Neutrophil (primary cell): ENCODE results near the gene PPCDC.

ENCODE experiments used
- H3K27ac ChIP-seq: fragments of 200-600 bp; sonication (generic); 2 replicates; pipeline ENCODE4 v1.5.1; 2016; ENCODE audit warnings: mild to moderate bottlenecking, moderate library complexity
- H3K27me3 ChIP-seq: fragments of 200-600 bp; sonication (generic); 2 replicates; pipeline ENCODE4 v1.6.0; 2016; ENCODE audit warnings: mild to moderate bottlenecking
- H3K36me3 ChIP-seq: fragments of 200-600 bp; sonication (generic); 2 replicates; pipeline ENCODE4 v1.5.1; 2017
- H3K4me1 ChIP-seq, 2 experiments: fragments of 200-600 bp in 1 of 2; sonication (generic) in 1 of 2; 1 replicate in 1 of 2; 2 replicates in 1 of 2; pipeline versions ENCODE4 v1.5.1 to v1.6.1; 2013 to 2016; ENCODE audit warnings: low read depth in 1 of 2, low read length in 1 of 2, mild to moderate bottlenecking in 1 of 2, moderate library complexity in 1 of 2; ENCODE audit not compliant: control insufficient read depth in 1 of 2, insufficient read depth in 1 of 2
- H3K4me3 ChIP-seq, 2 experiments: fragments of 200-600 bp in 1 of 2; sonication (generic) in 1 of 2; 1 replicate in 1 of 2; 2 replicates in 1 of 2; pipeline ENCODE4 v1.5.1; 2013 to 2016; ENCODE audit warnings: low read depth in 1 of 2, low read length in 1 of 2, mild to moderate bottlenecking in 1 of 2, moderate library complexity in 1 of 2
- H3K9me3 ChIP-seq: fragments of 200-600 bp; sonication (generic); 2 replicates; pipeline ENCODE4 v1.5.1; 2016
- TF ChIP-seq, protein P1 (sequence below): fragments of 200-600 bp; sonication (generic); IDR thresholded peaks from 2 replicates; pipeline ENCODE4 v1.5.1; 2016; ENCODE audit warnings: antibody characterized with exemption

PPCDC gene

DNA sequence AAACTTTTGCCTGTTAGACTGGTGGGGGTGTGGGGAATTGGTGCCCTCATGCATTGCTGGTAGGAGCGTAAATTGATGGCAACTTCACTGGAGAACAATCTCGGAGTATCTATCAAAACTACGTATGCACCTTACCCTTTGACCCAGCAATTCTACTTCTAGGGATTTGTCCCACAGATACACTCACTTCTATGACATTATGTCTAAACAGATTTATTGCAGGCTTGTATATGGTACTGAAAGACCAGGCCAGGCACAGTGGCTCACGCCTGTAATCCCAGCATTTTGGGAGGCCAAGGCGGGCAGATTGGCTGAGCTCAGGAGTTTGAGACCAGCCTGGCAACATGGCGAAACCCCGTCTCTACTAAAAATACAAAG is 30.3 kb downstream of the PPCDC start:
- peaks cover 21% of the 10 kb centered on the region for H3K36me3 ChIP-seq
- H3K27me3 ChIP-seq, result no peaks in the 10 kb centered on the region
- H3K9me3 ChIP-seq, result no peaks in the 10 kb centered on the region
- H3K4me3 ChIP-seq, result no peak overlapping the region
- H3K27ac ChIP-seq, result no peak overlapping the region
- H3K4me1 ChIP-seq, result peaks cover 10 to 16% of the 10 kb centered on the region in 2 experiments
- TF ChIP-seq, protein P1, sequence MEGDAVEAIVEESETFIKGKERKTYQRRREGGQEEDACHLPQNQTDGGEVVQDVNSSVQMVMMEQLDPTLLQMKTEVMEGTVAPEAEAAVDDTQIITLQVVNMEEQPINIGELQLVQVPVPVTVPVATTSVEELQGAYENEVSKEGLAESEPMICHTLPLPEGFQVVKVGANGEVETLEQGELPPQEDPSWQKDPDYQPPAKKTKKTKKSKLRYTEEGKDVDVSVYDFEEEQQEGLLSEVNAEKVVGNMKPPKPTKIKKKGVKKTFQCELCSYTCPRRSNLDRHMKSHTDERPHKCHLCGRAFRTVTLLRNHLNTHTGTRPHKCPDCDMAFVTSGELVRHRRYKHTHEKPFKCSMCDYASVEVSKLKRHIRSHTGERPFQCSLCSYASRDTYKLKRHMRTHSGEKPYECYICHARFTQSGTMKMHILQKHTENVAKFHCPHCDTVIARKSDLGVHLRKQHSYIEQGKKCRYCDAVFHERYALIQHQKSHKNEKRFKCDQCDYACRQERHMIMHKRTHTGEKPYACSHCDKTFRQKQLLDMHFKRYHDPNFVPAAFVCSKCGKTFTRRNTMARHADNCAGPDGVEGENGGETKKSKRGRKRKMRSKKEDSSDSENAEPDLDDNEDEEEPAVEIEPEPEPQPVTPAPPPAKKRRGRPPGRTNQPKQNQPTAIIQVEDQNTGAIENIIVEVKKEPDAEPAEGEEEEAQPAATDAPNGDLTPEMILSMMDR, result no peak

DNA sequence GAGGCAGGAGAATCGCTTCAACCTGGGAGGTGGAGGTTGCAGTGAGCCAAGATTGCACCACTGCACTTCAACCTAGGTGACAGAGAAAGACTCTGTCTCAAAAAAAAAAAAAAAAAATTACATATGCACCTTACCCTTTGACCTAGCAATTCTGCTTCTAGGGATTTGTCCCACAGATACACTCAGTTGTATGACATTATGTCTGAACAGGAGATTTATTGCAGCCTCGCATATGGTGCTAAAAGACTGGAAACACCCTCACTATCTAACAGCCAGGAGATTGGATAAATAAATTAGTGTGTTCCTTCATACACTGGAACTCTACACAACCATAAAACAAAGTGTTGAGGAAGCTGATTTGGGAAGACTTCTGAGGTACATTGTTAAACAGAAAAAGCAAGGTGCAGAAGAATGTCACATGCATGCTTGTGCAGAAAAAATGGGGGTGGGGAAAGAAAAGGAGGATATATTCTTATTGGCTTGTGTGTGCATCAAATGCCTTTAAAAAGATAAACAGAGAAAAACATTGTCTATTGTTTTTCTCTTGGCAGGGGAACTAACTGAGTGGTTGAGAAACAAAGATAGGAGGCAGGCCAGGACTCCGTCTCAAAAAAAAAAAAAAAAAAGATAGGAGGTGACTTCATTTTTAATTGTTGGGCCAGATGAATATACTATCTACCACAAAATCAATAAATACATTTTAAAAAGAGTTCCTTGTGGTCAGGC is 30.9 kb downstream of the PPCDC start:
- Histone ChIP-seq H3K4me1 (peaks cover 8 to 17% of the 10 kb centered on the region in 2 experiments), H3K27me3 (no peaks in the 10 kb centered on the region), H3K4me3 (no peak overlapping the region), H3K36me3 (peaks cover 15% of the 10 kb centered on the region), H3K9me3 (no peaks in the 10 kb centered on the region), H3K27ac (peak overlapping the region; percentile 58)
- TF ChIP-seq, protein P1, result no peak

DNA sequence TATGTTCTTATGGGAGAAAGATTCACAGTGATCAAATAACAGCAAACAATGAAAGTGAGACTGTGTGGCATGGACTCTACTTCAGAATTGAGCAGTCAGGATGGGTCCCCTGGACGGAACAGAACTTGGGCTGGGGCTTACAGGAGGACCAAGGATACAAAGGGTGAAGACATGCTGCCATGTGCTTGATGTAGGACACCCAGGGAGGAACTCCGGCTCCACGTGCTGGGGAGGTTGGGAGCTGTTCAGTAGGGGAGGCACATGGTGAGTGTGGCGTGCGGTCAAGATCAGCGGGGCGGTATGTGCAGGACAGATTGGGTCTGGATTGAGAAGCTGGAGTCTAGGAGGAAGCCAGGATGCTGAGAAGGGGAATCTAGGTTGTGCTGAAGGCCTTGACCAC is 32.6 kb downstream of the PPCDC start:
- TF ChIP-seq, protein P1, result no peak
- peak overlapping the region; percentile 29 for H3K27ac ChIP-seq
- H3K27me3 ChIP-seq, result no peaks in the 10 kb centered on the region
- H3K4me1 ChIP-seq, result peaks cover 13 to 22% of the 10 kb centered on the region in 2 experiments
- H3K36me3 ChIP-seq, result peaks cover 4% of the 10 kb centered on the region
- no peak overlapping the region for H3K4me3 ChIP-seq
- H3K9me3 ChIP-seq, result no peaks in the 10 kb centered on the region

DNA sequence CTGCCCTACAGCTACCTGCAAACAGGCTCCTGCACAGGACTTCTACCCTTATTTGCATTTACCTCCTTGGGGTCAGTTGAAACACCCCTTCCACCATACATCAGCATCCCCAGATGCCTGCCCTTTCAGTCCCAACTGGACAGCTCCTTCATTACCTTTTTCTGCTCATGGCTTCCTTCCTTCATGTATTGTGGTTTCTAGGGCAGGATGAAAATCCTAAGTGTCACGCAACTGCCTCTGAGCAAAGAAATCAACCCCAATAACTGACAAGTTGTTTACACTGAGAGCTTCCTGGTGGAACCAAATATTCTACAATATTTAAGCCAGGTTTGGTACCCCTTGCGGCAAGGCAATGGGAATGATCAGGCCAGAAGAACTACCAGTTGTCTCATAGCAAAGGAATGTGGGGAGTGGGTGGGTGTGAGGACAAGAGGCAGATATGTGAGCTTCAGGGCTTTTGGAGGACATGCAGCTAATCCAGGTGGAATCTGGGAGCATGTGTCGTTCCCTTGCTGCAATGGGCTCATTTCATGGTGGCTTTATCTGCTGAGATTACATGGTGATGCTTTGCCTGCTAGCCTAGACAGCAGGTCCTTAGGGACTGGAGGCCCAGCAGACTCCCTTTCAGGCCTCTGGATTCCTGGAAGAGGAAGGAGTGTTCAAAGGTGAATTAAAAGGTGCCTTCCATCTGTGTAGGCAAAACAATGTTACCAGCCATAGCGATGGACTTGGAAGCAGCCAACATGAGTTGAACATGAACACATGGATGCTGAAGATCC is 34.9 kb downstream of the PPCDC start:
- H3K4me1 ChIP-seq, result peaks cover 25 to 31% of the 10 kb centered on the region in 2 experiments
- H3K9me3 ChIP-seq, result no peaks in the 10 kb centered on the region
- TF ChIP-seq, protein P1, result no peak
- no peak overlapping the region for H3K4me3 ChIP-seq
- H3K27me3 ChIP-seq, result no peaks in the 10 kb centered on the region
- H3K27ac ChIP-seq, result peak overlapping the region; percentile 53
- no peaks in the 10 kb centered on the region for H3K36me3 ChIP-seq

DNA sequence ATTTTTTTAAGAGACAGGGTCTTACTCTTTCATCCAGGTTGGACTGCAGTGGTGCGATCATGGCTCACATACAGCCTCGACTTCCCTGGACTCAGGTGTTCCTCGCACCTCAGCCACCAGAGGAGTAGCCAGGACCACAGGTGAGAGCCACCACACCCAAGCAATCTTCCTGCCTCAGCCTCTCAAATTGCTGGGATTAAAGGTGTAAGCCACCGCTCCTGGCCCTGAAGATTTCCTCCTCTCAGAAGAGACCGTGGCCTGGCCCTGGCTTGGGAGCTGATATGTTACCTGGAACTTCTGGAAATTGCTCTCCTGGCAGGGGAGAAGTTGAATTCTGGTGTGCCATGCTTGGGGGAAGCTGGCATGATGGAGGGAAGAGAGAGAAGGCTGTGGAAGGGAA is 36.2 kb downstream of the PPCDC start:
- Histone ChIP-seq H3K36me3 (no peaks in the 10 kb centered on the region), H3K9me3 (no peaks in the 10 kb centered on the region), H3K4me1 (peaks cover 25 to 27% of the 10 kb centered on the region in 2 experiments), H3K27me3 (no peaks in the 10 kb centered on the region), H3K27ac (no peak overlapping the region), H3K4me3 (no peak overlapping the region)
- TF ChIP-seq, protein P1, result no peak
